HEK293T (cell line): ENCODE measurements around the gene IQGAP3.

Experiments used
- CTCF ChIA-PET: fragments of 350-600 bp; formaldehyde crosslinking; extraction: SDS; loops from one replicate; lab custom pipeline; 2021; ENCODE audit warnings: antibody characterized with exemption, inconsistent platforms; lab: Yijun Ruan, JAX
- POLR2A ChIA-PET: fragments of 350-600 bp; formaldehyde crosslinking; extraction: SDS; loops from one replicate; lab custom pipeline; 2020; ENCODE audit warnings: antibody characterized with exemption, inconsistent platforms; lab: Yijun Ruan, JAX
- DNase-seq: peaks from one replicate; pipeline ENCODE4 v3.0.0; 2012; ENCODE audit warnings: mixed read lengths; ENCODE audit errors: extremely low spot score
- ARNT ChIP-seq: fragments of 450-650 bp; IDR thresholded peaks from 2 replicates; pipeline ENCODE4 v1.6.1; 2017; ENCODE audit warnings: mild to moderate bottlenecking
- BHLHE40 ChIP-seq: fragments of 450-650 bp; IDR thresholded peaks from 2 replicates; pipeline ENCODE4 v1.6.1; 2016; ENCODE audit warnings: mild to moderate bottlenecking, moderate library complexity, borderline replicate concordance
- CTBP1 ChIP-seq: fragments of 450-650 bp; IDR thresholded peaks from 2 replicates; pipeline ENCODE4 v1.6.1; 2016; ENCODE audit warnings: borderline replicate concordance
- ELF4 ChIP-seq: fragments of 450-650 bp; IDR thresholded peaks from 2 replicates; pipeline ENCODE4 v1.6.1; 2017; ENCODE audit warnings: antibody characterized with exemption
- FOXA1 ChIP-seq: fragments of 450-650 bp; IDR thresholded peaks from 2 replicates; pipeline ENCODE4 v1.6.1; 2016; ENCODE audit warnings: mild to moderate bottlenecking
- FOXK2 ChIP-seq: fragments of 450-650 bp; IDR thresholded peaks from 2 replicates; pipeline ENCODE4 v1.6.1; 2016; ENCODE audit warnings: mild to moderate bottlenecking
- FOXM1 ChIP-seq: fragments of 450-650 bp; IDR thresholded peaks from 2 replicates; pipeline ENCODE4 v1.6.1; 2017; ENCODE audit warnings: mild to moderate bottlenecking, borderline replicate concordance
- HDGF ChIP-seq: fragments of 450-650 bp; IDR thresholded peaks from 2 replicates; pipeline ENCODE4 v1.6.1; 2017; ENCODE audit warnings: antibody characterized with exemption, borderline replicate concordance
- L3MBTL2 ChIP-seq: fragments of 450-650 bp; conservative IDR thresholded peaks from 2 replicates; pipeline ENCODE4 v1.6.1; 2016; ENCODE audit warnings: mild to moderate bottlenecking
- LEF1 ChIP-seq: fragments of 450-650 bp; IDR thresholded peaks from 2 replicates; pipeline ENCODE4 v1.6.1; 2017; ENCODE audit warnings: mild to moderate bottlenecking, borderline replicate concordance
- NFRKB ChIP-seq: fragments of 450-650 bp; IDR thresholded peaks from 2 replicates; pipeline ENCODE4 v1.6.1; 2016; ENCODE audit warnings: mild to moderate bottlenecking, moderate library complexity
- SP1 ChIP-seq: fragments of 450-650 bp; IDR thresholded peaks from 2 replicates; pipeline ENCODE4 v1.6.1; 2017
- SUZ12 ChIP-seq: fragments of 450-650 bp; IDR thresholded peaks from 2 replicates; pipeline ENCODE4 v1.6.1; 2016; ENCODE audit warnings: mild to moderate bottlenecking
- TARDBP ChIP-seq: fragments of 450-650 bp; IDR thresholded peaks from 2 replicates; pipeline ENCODE4 v1.6.1; 2016
- ZNF384 ChIP-seq: fragments of 450-650 bp; IDR thresholded peaks from 2 replicates; pipeline ENCODE4 v1.6.1; 2016
- TF ChIP-seq, protein P1 (sequence below): fragments of 450-650 bp; IDR thresholded peaks from 2 replicates; pipeline ENCODE4 v1.6.1; 2016

Gene IQGAP3

GRCh38 chr1:156552518-156552917 is 19.8 kb downstream of the IQGAP3 start:
- TF ChIP-seq NFRKB, result no peak
- POLR2A ChIA-PET, result no interaction called here
- CTCF ChIA-PET, result interaction anchor here (0.7 kb wide), 1 partner anchor 137 kb away, joined by 6 read pairs; no protein-coding TSS in a partner anchor
- no peak for DNase-seq

- no peak for TF ChIP-seq ARNT
- TF ChIP-seq ELF4, result no peak
- TF ChIP-seq FOXK2, result no peak
- TF ChIP-seq FOXA1, result no peak
- no peak for TF ChIP-seq CTBP1
- no peak for TF ChIP-seq LEF1
- TF ChIP-seq NFRKB, result no peak
- no peak for TF ChIP-seq BHLHE40
- TF ChIP-seq SUZ12, result no peak
- TF ChIP-seq L3MBTL2, result no peak
- TF ChIP-seq ZNF384, result no peak
- TF ChIP-seq SP1, result no peak
- TF ChIP-seq FOXM1, result no peak
- no peak for TF ChIP-seq TARDBP
- TF ChIP-seq HDGF, result no peak
- TF ChIP-seq, protein P1, sequence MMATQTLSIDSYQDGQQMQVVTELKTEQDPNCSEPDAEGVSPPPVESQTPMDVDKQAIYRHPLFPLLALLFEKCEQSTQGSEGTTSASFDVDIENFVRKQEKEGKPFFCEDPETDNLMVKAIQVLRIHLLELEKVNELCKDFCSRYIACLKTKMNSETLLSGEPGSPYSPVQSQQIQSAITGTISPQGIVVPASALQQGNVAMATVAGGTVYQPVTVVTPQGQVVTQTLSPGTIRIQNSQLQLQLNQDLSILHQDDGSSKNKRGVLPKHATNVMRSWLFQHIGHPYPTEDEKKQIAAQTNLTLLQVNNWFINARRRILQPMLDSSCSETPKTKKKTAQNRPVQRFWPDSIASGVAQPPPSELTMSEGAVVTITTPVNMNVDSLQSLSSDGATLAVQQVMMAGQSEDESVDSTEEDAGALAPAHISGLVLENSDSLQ, result no peak
- ChIA-PET CTCF (no interaction called here), POLR2A (no interaction called here)
- DNase-seq, result no peak
These were observed 20.5 kb downstream of the IQGAP3 start for GRCh38 chr1:156551869-156552268.

DNA sequence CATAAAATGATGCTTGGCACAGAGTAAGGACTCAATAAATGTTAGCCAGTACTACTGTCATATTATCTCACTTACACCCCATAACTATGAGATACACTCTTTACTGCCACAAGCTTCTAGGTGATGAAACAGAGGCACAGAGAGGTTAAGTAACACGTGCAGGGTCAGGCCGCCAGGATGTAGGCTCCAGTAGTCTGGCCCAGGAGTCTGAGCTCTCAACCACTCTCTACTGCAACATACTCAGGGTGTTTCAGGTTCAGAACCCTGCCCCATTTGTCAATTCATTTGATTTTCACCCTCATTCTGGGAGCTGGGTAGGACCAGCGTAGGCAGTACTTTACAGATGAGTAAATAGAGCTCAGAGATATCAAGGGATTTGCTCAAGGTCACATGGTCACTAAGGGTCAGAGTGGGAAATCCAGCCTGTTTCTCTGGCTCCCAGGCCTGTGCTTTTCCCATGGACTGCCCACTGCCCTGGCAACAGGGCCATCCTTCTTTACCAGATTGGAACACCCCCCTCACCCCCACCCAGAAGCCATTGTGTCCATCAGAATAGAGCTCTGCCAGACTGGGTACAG is 21.2 kb downstream of the IQGAP3 start:
- ChIA-PET CTCF (interaction anchor here (0.6 to 0.9 kb wide), 2 partner anchors 63 to 71 kb away, joined by 3 read pairs; no protein-coding TSS in a partner anchor), POLR2A (interaction anchor here (1.1 kb wide), 1 partner anchor 11 kb away, joined by 3 read pairs; no protein-coding TSS in a partner anchor)
- TF ChIP-seq, protein P1, result no peak
- TF ChIP-seq FOXK2, result no peak
- TF ChIP-seq BHLHE40, result no peak
- TF ChIP-seq LEF1, result no peak
- TF ChIP-seq CTBP1, result no peak
- no peak for TF ChIP-seq ARNT
- TF ChIP-seq FOXM1, result no peak
- TF ChIP-seq FOXA1, result no peak
- TF ChIP-seq HDGF, result no peak
- TF ChIP-seq SP1, result no peak
- no peak for TF ChIP-seq ZNF384
- no peak for TF ChIP-seq L3MBTL2
- DNase-seq, result no peak

- no peak for DNase-seq
- TF ChIP-seq L3MBTL2 (no peak), NFRKB (no peak), CTBP1 (no peak), ZNF384 (no peak), FOXK2 (no peak), ELF4 (no peak), SUZ12 (no peak)
- POLR2A ChIA-PET, result interaction anchor here (1.1 kb wide), 1 partner anchor 12 kb away, joined by 3 read pairs; no protein-coding TSS in a partner anchor
- CTCF ChIA-PET, result no interaction called here
These were observed 22.0 kb downstream of the IQGAP3 start for GRCh38 chr1:156550346-156550745.

DNA sequence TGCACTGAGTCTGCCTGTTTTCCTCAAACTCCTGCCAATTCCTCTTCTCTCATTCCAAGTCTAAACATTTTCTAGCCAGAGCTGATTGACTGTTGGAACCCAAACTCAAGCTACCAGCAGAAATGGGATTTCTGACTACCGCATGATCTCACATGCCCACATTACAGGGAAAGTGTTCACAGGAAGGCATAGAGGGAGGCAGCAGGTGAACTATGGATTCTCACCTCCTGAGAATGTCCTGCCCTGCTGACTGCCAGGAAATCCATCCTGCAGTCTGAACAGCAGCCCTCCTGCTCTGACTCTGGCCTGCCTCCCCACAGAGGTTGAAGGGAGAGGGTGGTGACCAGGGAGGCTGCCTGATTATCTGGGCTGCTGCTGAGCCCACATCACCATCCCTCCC is 22.5 kb downstream of the IQGAP3 start:
- no peak for DNase-seq
- ChIA-PET POLR2A (no interaction called here), CTCF (no interaction called here)
- no peak for TF ChIP-seq FOXA1

DNA sequence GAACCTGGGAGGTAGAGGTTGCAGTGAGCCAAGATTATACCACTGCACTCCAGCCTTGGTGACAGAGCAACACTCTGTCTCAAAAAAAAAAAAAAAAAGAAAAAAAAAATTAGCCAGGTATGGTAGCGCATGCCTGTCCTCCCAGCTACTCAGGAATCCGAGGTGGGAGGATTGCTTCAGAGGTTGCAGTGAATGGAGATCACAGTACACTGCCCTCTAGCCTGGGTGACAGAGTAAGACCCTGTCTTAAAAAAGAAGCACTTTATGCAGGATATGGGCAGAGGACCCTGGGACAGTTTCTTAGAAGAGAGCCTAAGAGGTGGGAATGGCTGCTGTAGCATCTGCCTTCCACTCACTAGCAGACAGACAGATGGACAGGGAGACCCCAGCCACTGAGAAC is 23.0 kb downstream of the IQGAP3 start:
- ChIA-PET CTCF (no interaction called here), POLR2A (interaction anchor here (1.7 kb wide), 1 partner anchor 42 kb away, joined by 4 read pairs; the partner anchor contains the start of gene NAXE)
- TF ChIP-seq ELF4 (no peak), FOXA1 (no peak), NFRKB (no peak), FOXM1 (no peak), TARDBP (no peak), ARNT (no peak), ZNF384 (no peak), LEF1 (no peak)
- no peak for DNase-seq

DNA sequence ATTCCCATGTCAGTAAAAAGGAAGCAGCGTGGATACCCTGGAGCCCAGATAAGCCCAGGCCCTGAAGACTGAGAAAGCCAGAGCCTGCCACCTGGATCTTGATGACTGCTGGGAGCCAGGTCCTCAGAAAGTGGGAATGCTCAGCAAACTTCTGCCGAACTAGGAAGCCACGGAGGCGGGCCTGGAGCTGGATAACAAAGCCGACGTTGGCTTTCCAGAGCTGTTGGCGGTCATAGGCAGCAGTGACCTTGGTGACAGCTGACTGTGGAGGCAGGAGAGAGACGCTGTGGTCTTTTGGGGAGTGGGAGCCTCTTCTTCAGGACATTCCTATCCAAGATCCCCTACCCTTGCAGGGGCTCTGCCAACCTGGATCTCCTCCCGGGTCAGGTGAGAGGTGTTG is 24.4 kb downstream of the IQGAP3 start:
- CTCF ChIA-PET, result no interaction called here
- DNase-seq, result no peak
- no peak for TF ChIP-seq SUZ12
- TF ChIP-seq FOXK2, result no peak
- no peak for TF ChIP-seq FOXA1
- no peak for TF ChIP-seq HDGF
- no peak for TF ChIP-seq ARNT
- no peak for TF ChIP-seq ZNF384
- no peak for TF ChIP-seq LEF1
- POLR2A ChIA-PET, result interaction anchor here (1.7 kb wide), 1 partner anchor 43 kb away, joined by 4 read pairs; the partner anchor contains the start of gene NAXE

DNA sequence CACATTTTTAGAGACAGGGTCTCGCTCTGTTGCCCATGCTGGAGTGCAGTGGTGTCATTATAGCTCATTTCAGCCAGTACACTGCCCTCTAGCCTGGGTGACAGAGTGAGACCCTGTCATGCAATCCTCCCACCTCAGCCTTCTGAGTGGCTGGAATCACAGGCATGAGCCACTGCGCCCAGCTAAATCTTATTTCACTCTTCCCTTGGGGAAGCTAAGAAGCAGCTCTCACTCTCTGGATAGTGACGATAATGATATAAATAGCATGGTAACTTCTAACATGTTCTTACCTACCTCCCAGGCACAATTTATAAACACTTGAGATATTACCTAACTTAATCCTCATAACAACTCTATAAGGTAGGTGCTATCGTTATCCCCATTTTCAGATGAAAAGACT is 24.9 kb downstream of the IQGAP3 start:
- ChIA-PET CTCF (interaction anchor here (0.9 kb wide), 1 partner anchor 161 kb away, joined by 3 read pairs; no protein-coding TSS in a partner anchor), POLR2A (no interaction called here)
- TF ChIP-seq CTBP1 (no peak), LEF1 (no peak), FOXK2 (no peak), ARNT (no peak), BHLHE40 (no peak), SUZ12 (no peak), NFRKB (no peak), L3MBTL2 (no peak), ZNF384 (no peak), FOXA1 (no peak)
- TF ChIP-seq, protein P1, result no peak
- DNase-seq, result no peak
